CD14-positive monocyte (primary cell): ENCODE measurements around the gene SLC25A48. TPM values are rescaled to one million over a fixed set of nuclear protein-coding genes. Genes with fewer than 3 reads are reported as not detected.

ENCODE experiments used
- DNase-seq, 3 donors: peaks; one replicate each; pipeline ENCODE4 v3.0.0-alpha.2; 2011 to 2022
- H2AFZ ChIP-seq: 2 replicates; pipeline ENCODE4 v1.6.0; 2012; ENCODE audit warnings: mild to moderate bottlenecking, low read depth, low read length, inconsistent platforms; ENCODE audit not compliant: insufficient read depth, poor library complexity, severe bottlenecking
- H3K27ac ChIP-seq, 2 donors: 1 replicate in 1 of 2; 2 replicates in 1 of 2; pipeline ENCODE4 v1.5.1; 2012 to 2013; ENCODE audit warnings: low read length in 2 of 2, control low read depth in 1 of 2, inconsistent platforms in 1 of 2, low read depth in 1 of 2, mild to moderate bottlenecking in 1 of 2
- H3K27me3 ChIP-seq, 2 donors: one replicate each; pipeline versions ENCODE4 v1.6.0 to v1.6.1; 2011 to 2013; ENCODE audit warnings: low read length in 2 of 2; ENCODE audit not compliant: control insufficient read depth in 2 of 2, insufficient read depth in 2 of 2
- H3K36me3 ChIP-seq, 2 donors: replicated peaks in 1 of 2; 1 replicate in 1 of 2; 2 replicates in 1 of 2; pipeline versions ENCODE4 v1.5.1 to v1.6.1; 2012 to 2013; ENCODE audit warnings: low read length in 2 of 2, control low read depth in 1 of 2, inconsistent platforms in 1 of 2, mild to moderate bottlenecking in 1 of 2; ENCODE audit not compliant: insufficient read depth in 2 of 2, control insufficient read depth in 1 of 2
- H3K4me1 ChIP-seq, 2 donors: 1 replicate in 1 of 2; 2 replicates in 1 of 2; pipeline versions ENCODE4 v1.5.1 to v1.6.1; 2012 to 2013; ENCODE audit warnings: low read length in 2 of 2, control low read depth in 1 of 2, inconsistent platforms in 1 of 2, mild to moderate bottlenecking in 1 of 2, moderate library complexity in 1 of 2; ENCODE audit not compliant: insufficient read depth in 2 of 2, control insufficient read depth in 1 of 2
- H3K4me2 ChIP-seq: replicated peaks from 2 replicates; pipeline ENCODE3; 2012; ENCODE audit warnings: low read length, moderate library complexity, mild to moderate bottlenecking; ENCODE audit not compliant: poor library complexity, severe bottlenecking; ENCODE audit errors: extremely low read depth
- H3K4me3 ChIP-seq, 3 experiments: fragments of 200-600 bp in 1 of 3; sonication (generic) in 1 of 3; replicated peaks in 1 of 3; 1 replicate in 2 of 3; 2 replicates in 1 of 3; pipeline ENCODE4 v1.5.1; 2011 to 2013; ENCODE audit warnings: low read length in 3 of 3, mild to moderate bottlenecking in 3 of 3, control low read depth in 2 of 3, low read depth in 2 of 3, inconsistent platforms in 1 of 3, moderate library complexity in 1 of 3
- H3K79me2 ChIP-seq: 2 replicates; pipeline ENCODE4 v1.6.0; 2012; ENCODE audit warnings: mild to moderate bottlenecking, control low read depth, inconsistent platforms, low read length, moderate library complexity; ENCODE audit not compliant: insufficient read depth
- H3K9ac ChIP-seq: 2 replicates; pipeline ENCODE4 v1.6.0; 2017; ENCODE audit warnings: low read length, mild to moderate bottlenecking; ENCODE audit not compliant: insufficient read depth, poor library complexity, severe bottlenecking
- H3K9me3 ChIP-seq, 2 donors: replicated peaks in 1 of 2; 1 replicate in 1 of 2; 2 replicates in 1 of 2; pipeline versions ENCODE4 v1.5.1 to v1.6.1; 2012 to 2013; ENCODE audit warnings: low read length in 2 of 2, control low read depth in 1 of 2; ENCODE audit not compliant: control insufficient read depth in 1 of 2, insufficient read depth in 1 of 2
- H4K20me1 ChIP-seq: 2 replicates; pipeline ENCODE4 v1.6.0; 2012; ENCODE audit warnings: mild to moderate bottlenecking, low read length, control low read depth, moderate library complexity; ENCODE audit not compliant: insufficient read depth
- H3K27ac Mint-ChIP-seq, 7 donors: one replicate each; pipeline ENCODE4 v1.8.0; 2020; ENCODE audit warnings: mild to moderate bottlenecking in 7 of 7, mixed read lengths in 7 of 7, moderate library complexity in 6 of 7, inconsistent platforms in 2 of 7
- H3K27me3 Mint-ChIP-seq, 3 donors: one replicate each; pipeline ENCODE4 v1.8.0; 2021 to 2022; ENCODE audit warnings: low read depth in 3 of 3, mild to moderate bottlenecking in 3 of 3, mixed read lengths in 3 of 3, moderate library complexity in 3 of 3, inconsistent platforms in 1 of 3
- H3K36me3 Mint-ChIP-seq, 2 donors: one replicate each; pipeline ENCODE4 v1.8.0; 2020; ENCODE audit warnings: mixed read lengths in 2 of 2, inconsistent platforms in 1 of 2, mild to moderate bottlenecking in 1 of 2
- H3K4me1 Mint-ChIP-seq: one replicate; pipeline ENCODE4 v1.8.0; 2020; ENCODE audit warnings: mild to moderate bottlenecking, mixed read lengths
- H3K4me3 Mint-ChIP-seq, 2 donors: one replicate each; pipeline ENCODE4 v1.8.0; 2020; ENCODE audit warnings: mild to moderate bottlenecking in 2 of 2, mixed read lengths in 2 of 2, moderate library complexity in 1 of 2
- H3K9me3 Mint-ChIP-seq, 7 donors: one replicate each; pipeline ENCODE4 v1.8.0; 2020 to 2022; ENCODE audit warnings: mixed read lengths in 7 of 7, mild to moderate bottlenecking in 6 of 7, moderate library complexity in 6 of 7, inconsistent platforms in 2 of 7
- WGBS: methylation state at CpG from one replicate; pipeline ENCODE4 v1.1.5; 2013; ENCODE audit warnings: missing lambda C conversion rate; ENCODE audit not compliant: insufficient coverage; 5-methylcytosine and 5-hydroxymethylcytosine counted together
- intact Hi-C, 2 donors: fragments of 100-400 bp; cut with micrococcal nuclease; formaldehyde crosslinking; loops; one replicate each; pipeline versions ENCODE4 v1.15.0 to v1.15.1; 2023
- polyA plus RNA-seq, 3 donors: library from polyadenylated mRNA; depleted of rRNA in 1 of 3; unstranded in 2 of 3; stranded (reverse) in 1 of 3; fragments of 300-500 nt in 2 of 3; fragments of >200 nt in 1 of 3; fragmentation: Illumina TruSeq in 2 of 3; gene quantifications; 1 replicate in 2 of 3; 2 replicates in 1 of 3; pipeline ENCODE4 v1.2.3, GENCODE V29; 2012 to 2021
- TF ChIP-seq, protein P1 (sequence below): fragments of 200-600 bp; IDR thresholded peaks from one replicate; pipeline ENCODE4 v1.8.0; 2022; ENCODE audit warnings: antibody characterized with exemption, mild to moderate bottlenecking

SLC25A48 gene
- polyA plus RNA-seq, 3 donors: not detected

DNA sequence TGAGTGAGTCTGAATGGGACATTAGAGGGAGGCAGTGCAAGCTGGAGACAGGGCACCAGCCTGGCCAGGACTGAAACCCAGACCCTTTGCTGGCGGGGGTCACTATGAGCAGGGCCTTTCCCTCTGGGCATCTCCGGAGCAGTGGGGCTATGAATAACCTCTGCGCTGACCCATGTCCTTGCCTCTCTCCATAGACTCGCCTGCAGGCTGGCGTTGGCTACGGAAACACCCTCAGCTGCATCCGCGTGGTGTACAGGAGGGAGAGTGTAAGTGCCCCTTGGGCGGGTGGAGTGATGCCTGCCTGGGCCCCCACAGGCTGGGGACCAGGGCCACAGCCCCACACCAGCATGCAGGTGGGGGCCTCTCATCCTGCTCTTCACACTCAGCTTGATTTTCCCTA is 15.8 kb downstream of the SLC25A48 start:
- Mint-ChIP-seq H3K9me3 (peaks cover 0 to 3% (median 2%) of the 10 kb centered on the region in 7 donors), H3K27ac (peak overlapping the region in 1 of 7 donors; percentile 2), H3K4me3 (no peak overlapping the region), H3K36me3 (no peaks in the 10 kb centered on the region), H3K4me1 (no peaks in the 10 kb centered on the region), H3K27me3 (peaks cover 0 to 12% (median 2%) of the 10 kb centered on the region in 3 donors)
- H3K9me3 ChIP-seq: no peaks in the 10 kb centered on the region
- intact Hi-C loops: no loop called here
- no peaks in the 10 kb centered on the region for H4K20me1 ChIP-seq
- H3K4me2 ChIP-seq: no peak overlapping the region
- H2AFZ ChIP-seq: no peak overlapping the region
- no peaks in the 10 kb centered on the region for H3K27me3 ChIP-seq
- DNase-seq: no peak
- no peaks in the 10 kb centered on the region for H3K36me3 ChIP-seq
- TF ChIP-seq, protein P1, sequence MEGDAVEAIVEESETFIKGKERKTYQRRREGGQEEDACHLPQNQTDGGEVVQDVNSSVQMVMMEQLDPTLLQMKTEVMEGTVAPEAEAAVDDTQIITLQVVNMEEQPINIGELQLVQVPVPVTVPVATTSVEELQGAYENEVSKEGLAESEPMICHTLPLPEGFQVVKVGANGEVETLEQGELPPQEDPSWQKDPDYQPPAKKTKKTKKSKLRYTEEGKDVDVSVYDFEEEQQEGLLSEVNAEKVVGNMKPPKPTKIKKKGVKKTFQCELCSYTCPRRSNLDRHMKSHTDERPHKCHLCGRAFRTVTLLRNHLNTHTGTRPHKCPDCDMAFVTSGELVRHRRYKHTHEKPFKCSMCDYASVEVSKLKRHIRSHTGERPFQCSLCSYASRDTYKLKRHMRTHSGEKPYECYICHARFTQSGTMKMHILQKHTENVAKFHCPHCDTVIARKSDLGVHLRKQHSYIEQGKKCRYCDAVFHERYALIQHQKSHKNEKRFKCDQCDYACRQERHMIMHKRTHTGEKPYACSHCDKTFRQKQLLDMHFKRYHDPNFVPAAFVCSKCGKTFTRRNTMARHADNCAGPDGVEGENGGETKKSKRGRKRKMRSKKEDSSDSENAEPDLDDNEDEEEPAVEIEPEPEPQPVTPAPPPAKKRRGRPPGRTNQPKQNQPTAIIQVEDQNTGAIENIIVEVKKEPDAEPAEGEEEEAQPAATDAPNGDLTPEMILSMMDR: no peak
- no peak overlapping the region for H3K4me3 ChIP-seq
- no peak overlapping the region for H3K9ac ChIP-seq
- 98% methylated on average over 7 of the region's 9 CpGs for whole genome bisulfite sequencing
- no peak overlapping the region for H3K27ac ChIP-seq
- H3K79me2 ChIP-seq: no peaks in the 10 kb centered on the region
- H3K4me1 ChIP-seq: no peaks in the 10 kb centered on the region

DNA sequence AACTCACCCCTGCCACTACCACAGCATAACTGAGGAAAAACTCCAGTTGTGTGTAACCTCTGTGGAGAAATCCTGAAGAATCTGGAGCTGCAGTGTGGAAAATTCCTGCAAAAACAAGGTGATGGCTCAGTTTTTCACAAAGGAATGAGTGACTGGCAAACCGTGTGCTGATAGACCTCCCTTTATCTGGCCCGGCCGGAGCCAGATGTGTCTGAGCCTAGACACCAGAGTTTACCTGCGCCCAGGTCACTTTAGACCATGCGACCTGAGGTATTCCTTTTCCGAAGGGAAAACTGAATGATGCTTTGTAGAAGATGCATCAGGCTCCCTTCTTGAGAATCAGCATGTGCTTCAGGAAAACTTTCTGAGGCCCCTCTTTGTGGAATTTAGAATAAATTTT is 16.2 kb downstream of the SLC25A48 start:
- intact Hi-C loops: no loop called here
- Mint-ChIP-seq H3K4me1 (no peaks in the 10 kb centered on the region), H3K4me3 (no peak overlapping the region), H3K9me3 (peaks cover 0 to 4% (median 2%) of the 10 kb centered on the region in 7 donors), H3K36me3 (no peaks in the 10 kb centered on the region), H3K27ac (peak overlapping the region in 1 of 7 donors; percentile 2), H3K27me3 (peaks cover 1 to 11% (median 3%) of the 10 kb centered on the region in 3 donors)
- no peaks in the 10 kb centered on the region for H3K9me3 ChIP-seq
- no peaks in the 10 kb centered on the region for H3K27me3 ChIP-seq
- H3K9ac ChIP-seq: no peak overlapping the region
- no peak overlapping the region for H2AFZ ChIP-seq
- H3K4me3 ChIP-seq: no peak overlapping the region
- no peak overlapping the region for H3K27ac ChIP-seq
- no peaks in the 10 kb centered on the region for H3K36me3 ChIP-seq
- H3K79me2 ChIP-seq: no peaks in the 10 kb centered on the region
- H3K4me1 ChIP-seq: no peaks in the 10 kb centered on the region
- H3K4me2 ChIP-seq: no peak overlapping the region
- WGBS: 93% methylated on average over 5 of the region's 6 CpGs
- DNase-seq: no peak
- TF ChIP-seq, protein P1: no peak
- no peaks in the 10 kb centered on the region for H4K20me1 ChIP-seq
